ENCODE measurements around the gene TKTL1. TPM values are rescaled to one million over a fixed set of nuclear protein-coding genes. Genes with fewer than 3 reads are reported as not detected.

TKTL1 gene
- total RNA-seq, 3 donors from 2014 or later (not counting 1 experiment from before 2014, with no cell fraction given) = 17.1 to 42.8 (median 28.8) TPM

DNA sequence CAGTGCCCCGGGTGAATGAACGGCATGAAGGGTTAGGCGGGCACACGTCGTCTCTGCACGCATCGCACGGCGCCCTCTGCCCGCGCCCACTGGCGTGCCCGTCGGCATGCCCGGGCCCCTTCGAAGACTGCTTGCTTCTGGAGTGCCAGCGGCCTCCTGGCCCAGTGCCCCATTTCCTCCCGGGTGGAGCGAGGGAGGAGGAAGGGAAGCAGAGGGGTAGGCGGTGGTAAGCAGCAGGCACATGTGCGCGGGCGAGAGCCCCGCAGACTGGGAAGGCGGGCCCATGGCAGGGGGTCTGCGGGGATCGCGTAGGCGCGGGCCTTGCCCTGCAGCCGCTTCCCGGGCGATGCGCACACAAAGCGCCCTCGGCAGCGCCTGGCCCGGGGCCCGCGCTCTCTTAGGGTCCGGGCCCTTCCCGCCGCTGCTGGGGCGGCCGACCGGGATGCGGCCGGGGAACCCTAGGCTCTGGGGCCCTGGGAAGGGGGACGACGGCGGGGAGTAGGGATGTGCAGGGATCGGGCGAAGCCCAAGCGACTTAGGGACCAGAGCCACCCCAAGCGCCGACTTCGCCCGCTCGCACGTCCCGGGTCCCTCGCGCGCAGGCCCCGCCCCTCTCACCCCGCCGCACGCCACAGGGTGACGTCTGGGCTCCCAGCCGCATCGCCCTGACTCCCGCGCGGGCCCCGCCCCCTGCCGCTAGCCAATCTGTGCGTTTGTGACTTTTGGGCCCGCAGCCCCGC lies 82.6 kb downstream of the TKTL1 start:
- Histone ChIP-seq H3K9me3 (ENCODE audit: control insufficient read depth, insufficient read depth, low read length) (no peaks in the 10 kb centered on the region), H3K27me3 (ENCODE audit: control insufficient read depth, insufficient read depth, low read length) (no peaks in the 10 kb centered on the region), H3K4me1 (ENCODE audit: control insufficient read depth, insufficient read depth, low read length) (peaks cover 45% of the 10 kb centered on the region), H3K27ac (ENCODE audit: low read length) (peak overlapping the region; percentile 96), H3K4me3 (ENCODE audit: low read length) (peak overlapping the region; percentile 31), H3K36me3 (ENCODE audit: control insufficient read depth, insufficient read depth, low read length) (peaks cover 6% of the 10 kb centered on the region)
- H3K27me3 Mint-ChIP-seq (ENCODE audit: low read depth in 2 of 2) = no peaks in the 10 kb centered on the region
- DNase-seq = peak; percentile 39 to 76
- peak overlapping the region; percentile 80 to 91 for H3K27ac Mint-ChIP-seq
- no peaks in the 10 kb centered on the region for H3K36me3 Mint-ChIP-seq
- ATAC-seq = no peak
- intact Hi-C loops (cut with micrococcal nuclease) = loop anchor here (1.0 to 10.0 kb wide), 2 partner anchors 9 to 283 kb away; partner anchors contain the start of gene MECP2
- peak overlapping the region; percentile 88 for H3K4me3 Mint-ChIP-seq
- under 1% methylated on average over 79 of the region's 79 CpGs for WGBS (ENCODE audit: insufficient coverage)
- no peaks in the 10 kb centered on the region for H3K9me3 Mint-ChIP-seq
- peaks cover 11 to 14% of the 10 kb centered on the region in 2 donors for H3K4me1 Mint-ChIP-seq
- TF ChIP-seq, protein P1, sequence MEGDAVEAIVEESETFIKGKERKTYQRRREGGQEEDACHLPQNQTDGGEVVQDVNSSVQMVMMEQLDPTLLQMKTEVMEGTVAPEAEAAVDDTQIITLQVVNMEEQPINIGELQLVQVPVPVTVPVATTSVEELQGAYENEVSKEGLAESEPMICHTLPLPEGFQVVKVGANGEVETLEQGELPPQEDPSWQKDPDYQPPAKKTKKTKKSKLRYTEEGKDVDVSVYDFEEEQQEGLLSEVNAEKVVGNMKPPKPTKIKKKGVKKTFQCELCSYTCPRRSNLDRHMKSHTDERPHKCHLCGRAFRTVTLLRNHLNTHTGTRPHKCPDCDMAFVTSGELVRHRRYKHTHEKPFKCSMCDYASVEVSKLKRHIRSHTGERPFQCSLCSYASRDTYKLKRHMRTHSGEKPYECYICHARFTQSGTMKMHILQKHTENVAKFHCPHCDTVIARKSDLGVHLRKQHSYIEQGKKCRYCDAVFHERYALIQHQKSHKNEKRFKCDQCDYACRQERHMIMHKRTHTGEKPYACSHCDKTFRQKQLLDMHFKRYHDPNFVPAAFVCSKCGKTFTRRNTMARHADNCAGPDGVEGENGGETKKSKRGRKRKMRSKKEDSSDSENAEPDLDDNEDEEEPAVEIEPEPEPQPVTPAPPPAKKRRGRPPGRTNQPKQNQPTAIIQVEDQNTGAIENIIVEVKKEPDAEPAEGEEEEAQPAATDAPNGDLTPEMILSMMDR (IDR thresholded peaks at IDR 0.05) = no peak

- no peaks in the 10 kb centered on the region for H3K27me3 ChIP-seq (ENCODE audit: control insufficient read depth, insufficient read depth, low read length)
- Mint-ChIP-seq H3K4me3 (peak within 1 kb of the TSS; percentile 88), H3K4me1 (peaks cover 11 to 12% of the 10 kb centered on the region in 2 donors), H3K27ac (peak within 1 kb of the TSS; percentile 80 to 91), H3K36me3 (no peaks in the 10 kb centered on the region), H3K27me3 (ENCODE audit: low read depth in 2 of 2) (no peaks in the 10 kb centered on the region), H3K9me3 (no peaks in the 10 kb centered on the region)
- no peaks in the 10 kb centered on the region for H3K9me3 ChIP-seq (ENCODE audit: control insufficient read depth, insufficient read depth, low read length)
- peaks cover 38% of the 10 kb centered on the region for H3K4me1 ChIP-seq (ENCODE audit: control insufficient read depth, insufficient read depth, low read length)
- TF ChIP-seq, protein P1 (IDR thresholded peaks at IDR 0.05) = no peak
- ATAC-seq (peak; percentile 76 to 91 (median 79)), DNase-seq (peak; percentile 93 to 97)
- peak within 1 kb of the TSS; percentile 97 for H3K27ac ChIP-seq (ENCODE audit: low read length)
- WGBS (ENCODE audit: insufficient coverage) = under 1% methylated on average over 103 of the region's 103 CpGs
- intact Hi-C loops (cut with micrococcal nuclease) = loop anchor here (1.0 to 10.0 kb wide), 2 partner anchors 10 to 284 kb away; partner anchors contain the start of gene MECP2
- peak within 1 kb of the TSS; percentile 67 for H3K4me3 ChIP-seq (ENCODE audit: low read length)
- H3K36me3 ChIP-seq (ENCODE audit: control insufficient read depth, insufficient read depth, low read length) = peaks cover 6% of the 10 kb centered on the region
Measured at GRCh38 chrX:154378799-154379568, 83.4 kb downstream of the TKTL1 start, which contains the start of gene EMD. EMD (plus strand) TSS chrX:154379295; CDS start chrX:154379485, 190 bp downstream.

DNA sequence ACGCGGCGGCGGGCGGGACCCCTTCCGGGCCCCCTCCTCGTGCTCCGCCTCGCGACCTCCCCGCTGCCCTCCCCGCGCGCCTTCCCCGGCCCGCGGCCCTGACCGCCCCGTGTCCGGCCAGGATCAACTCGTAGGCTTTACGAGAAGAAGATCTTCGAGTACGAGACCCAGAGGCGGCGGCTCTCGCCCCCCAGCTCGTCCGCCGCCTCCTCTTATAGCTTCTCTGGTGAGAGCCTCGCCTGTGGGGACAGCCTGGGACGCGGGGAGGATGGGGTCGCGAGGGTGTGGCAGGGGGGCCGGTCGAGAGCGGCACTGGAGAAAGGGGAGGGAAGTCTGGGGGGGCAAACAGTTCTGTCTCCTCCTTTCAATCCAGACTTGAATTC lies 84.0 kb downstream of the TKTL1 start:
- ATAC-seq (no peak), DNase-seq (no peak)
- Mint-ChIP-seq H3K27me3 (ENCODE audit: low read depth in 2 of 2) (no peaks in the 10 kb centered on the region), H3K4me1 (peaks cover 11 to 12% of the 10 kb centered on the region in 2 donors), H3K4me3 (peak overlapping the region; percentile 73), H3K9me3 (no peaks in the 10 kb centered on the region), H3K27ac (peak overlapping the region; percentile 80 to 91), H3K36me3 (no peaks in the 10 kb centered on the region)
- no peaks in the 10 kb centered on the region for H3K9me3 ChIP-seq (ENCODE audit: control insufficient read depth, insufficient read depth, low read length)
- peak overlapping the region; percentile 97 for H3K27ac ChIP-seq (ENCODE audit: low read length)
- H3K4me3 ChIP-seq (ENCODE audit: low read length) = peak overlapping the region; percentile 67
- no peaks in the 10 kb centered on the region for H3K27me3 ChIP-seq (ENCODE audit: control insufficient read depth, insufficient read depth, low read length)
- peaks cover 36% of the 10 kb centered on the region for H3K4me1 ChIP-seq (ENCODE audit: control insufficient read depth, insufficient read depth, low read length)
- TF ChIP-seq, protein P1 (IDR thresholded peaks at IDR 0.05) = no peak
- H3K36me3 ChIP-seq (ENCODE audit: control insufficient read depth, insufficient read depth, low read length) = peaks cover 6% of the 10 kb centered on the region
- intact Hi-C loops (cut with micrococcal nuclease) = loop anchor here (10.0 kb wide), 1 partner anchor 285 kb away; the partner anchor contains the start of gene MECP2
- 0% methylated on average over 30 of the region's 38 CpGs for WGBS (ENCODE audit: insufficient coverage)

Other genes with a start within 250 kb of the TKTL1 start
- gene MECP2, start 198.1 kb upstream of the TKTL1 start, total RNA-seq = 100 to 1,000 TPM; 177 to 198 (median 182) TPM
- not detected for gene OPN1LW, start 151.6 kb upstream of the TKTL1 start, total RNA-seq
- gene OPN1MW, start 113.2 kb upstream of the TKTL1 start, total RNA-seq = not detected
- gene OPN1MW2, start 76.0 kb upstream of the TKTL1 start, total RNA-seq = not detected
- gene OPN1MW3, start 38.2 kb upstream of the TKTL1 start, total RNA-seq = not detected
- under 1 TPM in 1 of 3 donors, not detected in 2; 0.61 TPM for gene TEX28, start 671 bp upstream of the TKTL1 start, total RNA-seq
- gene FLNA, start 78.8 kb downstream of the TKTL1 start, total RNA-seq = 1,000 to 10,000 TPM; 2,872 to 3,483 (median 2,927) TPM
- gene EMD, start 83.5 kb downstream of the TKTL1 start, total RNA-seq = 100 to 1,000 TPM; 141 to 175 (median 152) TPM
- 1,000 to 10,000 TPM; 2,249 to 2,456 (median 2,324) TPM for gene RPL10, start 102.6 kb downstream of the TKTL1 start, total RNA-seq
- 10 to 100 TPM; 16.7 to 19.6 (median 16.8) TPM for gene DNASE1L1, start 113.5 kb downstream of the TKTL1 start, total RNA-seq
- 10 to 100 TPM; 67.3 to 87.2 (median 67.7) TPM for gene TAFAZZIN, start 115.7 kb downstream of the TKTL1 start, total RNA-seq
- gene ATP6AP1, start 132.9 kb downstream of the TKTL1 start, total RNA-seq = 10 to 100 TPM; 62.4 to 71.7 (median 65.9) TPM
- 100 to 1,000 TPM; 138 to 174 (median 140) TPM for gene GDI1, start 141.4 kb downstream of the TKTL1 start, total RNA-seq
- gene FAM50A, start 148.3 kb downstream of the TKTL1 start, total RNA-seq = 10 to 100 TPM; 48.9 to 63.2 (median 54.1) TPM
- 10 to 100 TPM; 20.8 to 34.3 (median 32.2) TPM for gene PLXNA3, start 162.5 kb downstream of the TKTL1 start, total RNA-seq
- 10 to 100 TPM; 10.8 to 12.5 (median 10.9) TPM for gene LAGE3, start 183.5 kb downstream of the TKTL1 start, total RNA-seq
- gene UBL4A, start 190.8 kb downstream of the TKTL1 start, total RNA-seq = 10 to 100 TPM; 11.7 to 22.4 (median 17.6) TPM
- gene SLC10A3, start 194.8 kb downstream of the TKTL1 start, total RNA-seq = 10 to 100 TPM; 26.5 to 42.1 (median 31.8) TPM
- gene FAM3A, start 220.4 kb downstream of the TKTL1 start, total RNA-seq = 10 to 100 TPM; 31.1 to 38.0 (median 37.3) TPM

All from natural killer cell (primary cell).